Measurements from ENCODE around the gene KLHL29. TPM values are rescaled to one million over a fixed set of nuclear protein-coding genes. Genes with fewer than 3 reads are reported as not detected.

KLHL29 gene
- total and polyA plus RNA-seq, 10 of the 15 experiments (the other 5 are each of a cell fraction or from before 2014, with no cell fraction given), result 1.4 to 19.5 (median 6.1) TPM

- Histone ChIP-seq H3K4me1 (ENCODE audit: control insufficient read depth, insufficient read depth, low read length) (no peaks in the 10 kb centered on the region), H3K4me3 (no peak overlapping the region), H3K36me3 (ENCODE audit: control insufficient read depth in 2 of 2, insufficient read depth in 2 of 2, low read length in 1 of 2) (peaks cover 0 to 2% of the 10 kb centered on the region in 2 experiments; a peak in 2 of 4 replicates), H3K4me2 (ENCODE audit: control insufficient read depth, insufficient read depth) (no peak overlapping the region), H3K27ac (ENCODE audit: control insufficient read depth, insufficient read depth) (no peak overlapping the region), H3K79me2 (ENCODE audit: control insufficient read depth, insufficient read depth, low read length) (no peaks in the 10 kb centered on the region), H2AFZ (ENCODE audit: control insufficient read depth, low read depth, low read length) (no peak overlapping the region), H4K20me1 (ENCODE audit: control insufficient read depth, insufficient read depth) (no peaks in the 10 kb centered on the region), H3K9me3 (replicated peaks; ENCODE audit: control insufficient read depth, insufficient read depth, low read length) (no peaks in the 10 kb centered on the region), H3K27me3 (replicated peaks in 1 of 2; ENCODE audit: control insufficient read depth in 2 of 2, insufficient read depth in 2 of 2, low read length in 1 of 2) (no peaks in the 10 kb centered on the region), H3K9ac (ENCODE audit: control insufficient read depth, insufficient read depth, low read length) (no peak overlapping the region)
- ChIA-PET RAD21 (ENCODE audit: unreplicated experiment) (no interaction called here), SMC1A (ENCODE audit: uncharacterized antibody, unreplicated experiment) (interaction anchor here (0.5 to 1.5 kb wide), 2 partner anchors 10 to 288 kb away, joined by 3 to 4 read pairs; no protein-coding TSS in a partner anchor), POLR2A (no interaction called here), CTCF (no interaction called here)
- in situ Hi-C loops (cut with MboI), result no loop called here
- TF ChIP-seq FOXK2 (IDR thresholded peaks at IDR 0.05) (no peak), JUNB (IDR thresholded peaks at IDR 0.05) (no peak), ZNF622 (IDR thresholded peaks at IDR 0.05) (no peak)
- intact Hi-C loops (cut with micrococcal nuclease; ENCODE audit: unreplicated experiment), result no loop called here
- DNase-seq (ENCODE audit: low read depth, low spot score) (no peak), FAIRE-seq (no peak), ATAC-seq (no peak)
- BruUV-seq (replicated peaks), result no TSS peak
- 85% methylated on average over 11 of the region's 11 CpGs for WGBS (ENCODE audit: insufficient coverage, insufficient replicate concordance, low lambda C conversion rate, missing lambda C conversion rate)
Observed at GRCh38 chr2:23555944-23556343, 171.0 kb downstream of the KLHL29 start.

DNA sequence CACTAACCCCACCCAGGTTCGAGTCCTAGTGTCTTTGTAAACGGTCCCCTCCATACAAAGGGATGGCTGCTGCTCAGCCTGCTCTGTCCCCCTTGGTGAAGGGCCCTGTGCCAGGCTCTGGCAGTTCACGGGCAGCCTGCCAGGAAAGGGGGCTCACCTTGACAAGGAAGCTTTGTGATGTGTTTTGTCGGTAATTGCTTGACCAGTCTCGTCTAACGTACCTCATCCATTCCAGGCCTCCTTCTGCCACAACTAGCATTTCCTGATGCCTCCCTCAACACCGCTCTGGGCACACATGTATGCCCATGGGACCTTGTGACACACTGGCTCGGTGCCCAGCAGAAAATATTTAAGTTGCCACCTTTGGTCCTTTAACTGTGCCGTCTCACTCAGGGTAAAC lies 171.9 kb downstream of the KLHL29 start:
- intact Hi-C loops (cut with micrococcal nuclease; ENCODE audit: unreplicated experiment) (no loop called here), in situ Hi-C loops (cut with MboI) (no loop called here)
- H2AFZ ChIP-seq (ENCODE audit: control insufficient read depth, low read depth, low read length), result no peak overlapping the region
- H3K9me3 ChIP-seq (replicated peaks; ENCODE audit: control insufficient read depth, insufficient read depth, low read length), result no peaks in the 10 kb centered on the region
- DNase-seq (ENCODE audit: low read depth, low spot score) (no peak), FAIRE-seq (no peak), ATAC-seq (no peak)
- no TSS peak for BruUV-seq (replicated peaks)
- no peaks in the 10 kb centered on the region for H3K79me2 ChIP-seq (ENCODE audit: control insufficient read depth, insufficient read depth, low read length)
- RAD21 ChIA-PET (ENCODE audit: unreplicated experiment), result no interaction called here
- no peaks in the 10 kb centered on the region for H4K20me1 ChIP-seq (ENCODE audit: control insufficient read depth, insufficient read depth)
- no peak overlapping the region for H3K4me2 ChIP-seq (ENCODE audit: control insufficient read depth, insufficient read depth)
- TF ChIP-seq GATAD2B (conservative IDR thresholded peaks at IDR 0.05; ENCODE audit: low read depth), result no peak
- no peak for TF ChIP-seq SMARCA5 (IDR thresholded peaks at IDR 0.05)
- TF ChIP-seq, protein P1, sequence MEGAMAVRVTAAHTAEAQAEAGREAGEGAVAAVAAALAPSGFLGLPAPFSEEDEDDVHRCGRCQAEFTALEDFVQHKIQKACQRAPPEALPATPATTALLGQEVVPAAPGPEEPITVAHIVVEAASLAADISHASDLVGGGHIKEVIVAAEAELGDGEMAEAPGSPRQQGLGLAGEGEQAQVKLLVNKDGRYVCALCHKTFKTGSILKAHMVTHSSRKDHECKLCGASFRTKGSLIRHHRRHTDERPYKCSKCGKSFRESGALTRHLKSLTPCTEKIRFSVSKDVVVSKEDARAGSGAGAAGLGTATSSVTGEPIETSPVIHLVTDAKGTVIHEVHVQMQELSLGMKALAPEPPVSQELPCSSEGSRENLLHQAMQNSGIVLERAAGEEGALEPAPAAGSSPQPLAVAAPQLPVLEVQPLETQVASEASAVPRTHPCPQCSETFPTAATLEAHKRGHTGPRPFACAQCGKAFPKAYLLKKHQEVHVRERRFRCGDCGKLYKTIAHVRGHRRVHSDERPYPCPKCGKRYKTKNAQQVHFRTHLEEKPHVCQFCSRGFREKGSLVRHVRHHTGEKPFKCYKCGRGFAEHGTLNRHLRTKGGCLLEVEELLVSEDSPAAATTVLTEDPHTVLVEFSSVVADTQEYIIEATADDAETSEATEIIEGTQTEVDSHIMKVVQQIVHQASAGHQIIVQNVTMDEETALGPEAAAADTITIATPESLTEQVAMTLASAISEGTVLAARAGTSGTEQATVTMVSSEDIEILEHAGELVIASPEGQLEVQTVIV (IDR thresholded peaks at IDR 0.05; ENCODE audit: borderline replicate concordance, partially characterized antibody), result no peak
- no peak for TF ChIP-seq CBFB (IDR thresholded peaks at IDR 0.05; ENCODE audit: low read depth)
- no peak for TF ChIP-seq MEF2A (IDR thresholded peaks at IDR 0.05; ENCODE audit: insufficient read depth, low read depth, low read length)
- no peak for TF ChIP-seq RAD51 (IDR thresholded peaks at IDR 0.05)
- TF ChIP-seq BCL11A (IDR thresholded peaks at IDR 0.05; ENCODE audit: low read depth, low read length), result no peak
- no peak for TF ChIP-seq TARDBP (IDR thresholded peaks at IDR 0.05; ENCODE audit: borderline replicate concordance)
- no peak for TF ChIP-seq CREM (IDR thresholded peaks at IDR 0.05; ENCODE audit: low read depth)
- no peak for TF ChIP-seq IKZF1 (conservative IDR thresholded peaks at IDR 0.05)
- TF ChIP-seq NRF1 (conservative IDR thresholded peaks at IDR 0.05; ENCODE audit: low read depth, low read length), result no peak
- no peak for TF ChIP-seq YY1 (IDR thresholded peaks at IDR 0.05; ENCODE audit: low read depth, low read length)
- TF ChIP-seq ATF7 (IDR thresholded peaks at IDR 0.05; ENCODE audit: low read depth), result no peak
- TF ChIP-seq BHLHE40 (IDR thresholded peaks at IDR 0.05; ENCODE audit: borderline replicate concordance in 1 of 2, low read depth in 2 of 2, low read length in 1 of 2), result no peak
- H3K27me3 ChIP-seq (replicated peaks in 1 of 2; ENCODE audit: control insufficient read depth in 2 of 2, insufficient read depth in 2 of 2, low read length in 1 of 2), result no peaks in the 10 kb centered on the region
- peaks cover 0 to 2% of the 10 kb centered on the region in 2 experiments; a peak in 2 of 4 replicates for H3K36me3 ChIP-seq (ENCODE audit: control insufficient read depth in 2 of 2, insufficient read depth in 2 of 2, low read length in 1 of 2)
- POLR2A ChIA-PET, result no interaction called here
- 48% methylated on average over 9 of the region's 9 CpGs for WGBS (ENCODE audit: insufficient coverage, insufficient replicate concordance, low lambda C conversion rate, missing lambda C conversion rate)
- no peak overlapping the region for H3K27ac ChIP-seq (ENCODE audit: control insufficient read depth, insufficient read depth)
- CTCF ChIA-PET, result no interaction called here
- no peak overlapping the region for H3K9ac ChIP-seq (ENCODE audit: control insufficient read depth, insufficient read depth, low read length)
- no peaks in the 10 kb centered on the region for H3K4me1 ChIP-seq (ENCODE audit: control insufficient read depth, insufficient read depth, low read length)
- H3K4me3 ChIP-seq, result no peak overlapping the region
- SMC1A ChIA-PET (ENCODE audit: uncharacterized antibody, unreplicated experiment), result interaction anchor here (1.5 kb wide), 1 partner anchor 9 kb away, joined by 4 read pairs; no protein-coding TSS in a partner anchor
